Posterior cingulate gyrus (tissue), 11 donors: ENCODE measurements around the gene ARHGAP4.
A peak's percentile ranks its signal among the peaks of the same experiment; 100 is the strongest.

Experiments
- DNase-seq, 10 donors: peaks; one replicate each; pipeline versions ENCODE4 v3.0.0 to v3.0.0-alpha.2; 2020 to 2021; ENCODE audit warnings: mixed read lengths in 3 of 10
- intact Hi-C: fragments of 100-400 bp; cut with DNase I; formaldehyde crosslinking; loops from one replicate; pipeline ENCODE4 v1.15.1; 2023

Gene ARHGAP4

DNA sequence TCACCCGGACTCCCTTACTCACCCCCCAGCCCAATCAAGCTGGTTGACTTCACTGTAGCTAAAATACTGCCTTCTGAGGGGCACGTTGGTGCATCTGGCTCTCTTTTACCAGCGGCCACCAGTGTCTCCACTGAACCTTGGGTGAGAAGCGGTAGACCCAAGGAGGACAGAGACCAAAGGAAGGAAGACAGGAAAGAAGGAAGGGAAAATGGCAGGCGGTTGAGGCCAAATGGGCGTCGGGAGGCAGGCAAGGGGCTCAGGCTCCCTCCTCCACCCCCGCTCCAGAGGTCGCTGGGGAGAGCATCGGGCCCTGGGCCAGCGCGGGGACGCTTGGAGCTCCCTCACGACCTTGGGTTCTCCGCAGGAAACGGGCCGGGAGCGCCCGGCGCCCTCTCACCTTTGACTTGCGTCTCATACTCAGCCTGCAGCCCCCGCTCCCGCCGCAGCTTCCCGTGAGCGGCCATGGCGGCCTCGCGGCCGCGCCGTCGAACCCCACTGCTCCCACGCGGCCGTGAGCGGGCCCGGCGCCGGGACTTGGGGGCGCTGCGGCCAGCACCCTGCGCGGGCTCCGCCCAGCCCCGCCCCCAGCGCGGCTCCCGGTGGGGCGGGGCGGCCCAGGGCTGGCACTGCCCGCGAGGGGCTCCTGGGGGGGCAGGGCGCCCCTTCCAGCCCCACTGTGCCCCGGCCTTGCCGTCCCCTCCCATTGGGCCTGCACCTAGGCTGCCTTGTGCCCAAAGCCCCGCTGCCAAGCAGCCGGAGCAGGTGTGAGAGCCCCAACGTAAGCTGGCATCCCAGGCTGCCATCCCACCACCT, at the start of gene ARHGAP4:
Gene ARHGAP4 (minus strand): TSS at position 526 of the 813 bp plus-strand sequence. CDS start 62 bp downstream, at position 464.
- intact Hi-C loops, result no loop called here
- no peak for DNase-seq

GRCh38 chrX:153974726-153975286, 48.7 kb upstream of the ARHGAP4 start:
- intact Hi-C loops, result no loop called here
- no peak for DNase-seq

- intact Hi-C loops, result no loop called here
- peak in 1 of 10 donors; percentile 76 for DNase-seq
Observed at GRCh38 chrX:153974003-153974725, 48.1 kb upstream of the ARHGAP4 start.

DNA sequence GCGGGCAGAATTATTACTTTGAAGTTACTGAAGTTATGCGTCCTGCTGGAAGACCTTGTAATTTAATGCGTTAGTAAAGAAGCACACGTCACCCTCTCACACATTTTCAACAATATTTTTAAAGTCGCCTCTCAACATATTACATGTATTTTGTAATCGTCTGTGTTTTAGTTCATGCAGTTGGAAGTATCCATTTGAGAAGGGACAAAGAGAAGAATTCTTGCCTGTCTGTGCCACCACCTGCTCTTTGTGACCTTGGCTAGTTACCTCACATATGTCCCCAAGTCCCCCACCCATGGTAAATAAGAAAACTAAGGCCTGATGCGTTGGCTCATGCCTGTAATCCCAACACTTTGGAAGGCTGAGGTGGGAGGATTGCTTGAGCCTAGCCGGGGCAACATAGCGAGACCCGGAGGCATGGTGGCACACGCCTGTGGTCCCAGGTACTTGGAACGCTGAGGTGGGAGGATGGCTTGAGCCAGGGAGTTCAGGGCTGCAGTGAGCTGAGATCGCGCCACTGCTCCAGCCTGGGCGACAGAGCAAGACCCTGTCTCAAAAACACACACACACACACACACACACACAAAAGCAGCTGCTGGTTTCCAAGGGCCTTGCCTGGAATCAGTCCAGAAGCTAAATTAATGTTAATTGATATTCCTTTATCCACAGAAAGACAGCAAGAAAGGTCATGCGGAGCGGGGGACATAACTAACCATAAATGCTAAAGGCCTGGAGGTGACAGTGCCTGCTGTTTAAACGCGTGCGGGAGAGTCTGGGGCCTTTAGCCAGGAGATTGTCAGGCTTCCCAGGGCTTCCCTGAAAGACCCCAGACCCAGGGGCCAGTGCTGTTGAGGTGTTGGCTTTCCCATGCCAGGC, 47.3 kb upstream of the ARHGAP4 start:
- intact Hi-C loops, result no loop called here
- DNase-seq, result no peak

- peak; percentile 76 to 98 (median 83) for DNase-seq
- intact Hi-C loops, result no loop called here
Observed at GRCh38 chrX:153972368-153973126, 46.5 kb upstream of the ARHGAP4 start, which contains the start of gene TMEM187. TSS of gene TMEM187 (plus strand) at chrX:153972754. CDS start at chrX:153982063, 9,309 bp downstream.

GRCh38 chrX:153971450-153972367, 45.6 kb upstream of the ARHGAP4 start, which contains the start of gene HCFC1:
TSS of gene HCFC1 (minus strand) at chrX:153971818. CDS start at chrX:153970840, 978 bp downstream.
- intact Hi-C loops, result loop anchor here (2.0 kb wide), 1 partner anchor 43 kb away; no protein-coding TSS in a partner anchor
- DNase-seq, result peak; percentile 73 to 98 (median 88)

DNA sequence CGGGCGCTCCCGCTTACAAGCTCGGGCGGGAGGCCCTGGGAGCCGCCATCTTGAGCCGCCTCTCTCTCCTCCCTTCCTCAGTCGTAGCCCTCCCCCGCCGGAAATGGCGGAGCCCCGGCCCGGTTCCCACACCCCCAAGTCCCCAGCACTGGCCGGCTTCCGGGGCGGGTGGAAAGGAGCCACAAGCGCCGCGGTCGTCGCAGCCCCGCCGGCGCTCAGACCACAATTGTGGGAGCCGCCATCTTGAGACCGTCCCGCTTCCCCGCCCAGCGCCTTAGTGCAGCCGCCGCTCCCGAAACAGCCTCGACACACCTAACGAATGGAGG, 45.0 kb upstream of the ARHGAP4 start:
- peak; percentile 78 to 98 (median 88) for DNase-seq
- intact Hi-C loops, result loop anchor here (2.0 kb wide), 1 partner anchor 42 kb away; no protein-coding TSS in a partner anchor

GRCh38 chrX:153970357-153971123, 44.5 kb upstream of the ARHGAP4 start:
- intact Hi-C loops, result loop anchor here (2.0 kb wide), 1 partner anchor 42 kb away; no protein-coding TSS in a partner anchor
- peak in 2 of 10 donors; percentile 24 to 87 for DNase-seq

DNA sequence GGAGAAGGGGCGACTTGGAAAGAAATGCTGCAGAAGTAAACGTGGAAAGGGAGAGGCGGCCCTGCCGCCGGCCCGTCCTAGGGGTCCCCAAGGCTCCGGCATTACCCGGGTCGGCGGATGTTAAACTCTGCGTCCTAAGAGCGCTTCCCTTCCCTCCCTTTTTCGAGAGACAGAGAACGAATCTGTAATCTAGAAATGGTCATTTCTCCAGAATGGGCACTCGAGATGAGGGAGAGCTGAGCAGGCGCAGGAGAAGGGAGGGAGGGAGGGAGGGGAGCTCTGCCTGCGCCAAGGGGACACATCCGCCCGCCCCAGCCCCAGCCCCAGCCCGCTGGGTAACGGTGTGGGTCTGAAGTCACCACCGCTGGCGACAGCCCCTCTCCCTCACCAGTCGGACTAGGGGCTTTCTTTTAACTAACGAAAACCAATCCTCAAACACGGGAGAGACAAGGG, 43.9 kb upstream of the ARHGAP4 start:
- intact Hi-C loops, result loop anchor here (2.0 kb wide), 1 partner anchor 41 kb away; no protein-coding TSS in a partner anchor
- peak in 7 of 10 donors; percentile 33 to 92 (median 54) for DNase-seq

DNA sequence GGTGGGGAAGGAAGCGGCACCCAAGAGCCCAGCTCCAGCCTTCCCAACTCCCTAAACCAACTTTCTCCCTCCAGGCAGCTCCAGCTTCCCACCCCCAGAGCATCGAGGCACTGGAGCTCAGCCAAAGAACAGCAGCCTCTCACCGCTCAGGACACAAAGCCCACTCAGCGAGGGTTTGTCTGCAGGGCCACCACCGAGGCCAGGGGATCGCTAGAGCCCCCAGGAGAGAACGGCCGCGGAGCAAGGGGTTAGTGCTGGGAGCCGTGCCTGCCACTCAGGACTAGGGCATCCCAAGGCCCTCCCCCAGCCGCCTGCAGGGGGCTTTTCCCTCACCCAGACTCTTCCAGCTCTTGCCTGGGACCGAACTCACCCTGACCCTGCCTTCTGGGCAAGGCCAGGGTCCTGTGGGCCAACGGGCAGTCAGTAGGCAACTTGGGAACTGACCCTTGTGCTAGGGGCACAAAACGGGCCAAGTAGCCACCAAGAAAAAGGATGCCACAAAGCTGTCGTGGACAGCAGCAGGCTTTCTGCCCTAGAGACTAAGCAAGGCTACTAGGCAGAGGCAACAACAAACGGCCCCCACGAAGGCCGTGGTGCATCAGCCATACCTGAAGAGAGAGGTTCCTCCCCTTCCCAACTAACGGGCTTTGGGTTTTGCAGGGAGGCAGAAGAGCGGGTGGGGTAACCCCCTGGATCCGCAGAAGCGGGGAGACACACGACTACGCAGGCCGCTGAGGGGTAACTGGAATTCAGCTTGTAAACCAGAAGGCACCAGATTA, 43.2 kb upstream of the ARHGAP4 start:
- intact Hi-C loops, result no loop called here
- no peak for DNase-seq

- peak in 1 of 10 donors; percentile 27 for DNase-seq
Observed at GRCh38 chrX:153968754-153969124, 42.7 kb upstream of the ARHGAP4 start.

DNA sequence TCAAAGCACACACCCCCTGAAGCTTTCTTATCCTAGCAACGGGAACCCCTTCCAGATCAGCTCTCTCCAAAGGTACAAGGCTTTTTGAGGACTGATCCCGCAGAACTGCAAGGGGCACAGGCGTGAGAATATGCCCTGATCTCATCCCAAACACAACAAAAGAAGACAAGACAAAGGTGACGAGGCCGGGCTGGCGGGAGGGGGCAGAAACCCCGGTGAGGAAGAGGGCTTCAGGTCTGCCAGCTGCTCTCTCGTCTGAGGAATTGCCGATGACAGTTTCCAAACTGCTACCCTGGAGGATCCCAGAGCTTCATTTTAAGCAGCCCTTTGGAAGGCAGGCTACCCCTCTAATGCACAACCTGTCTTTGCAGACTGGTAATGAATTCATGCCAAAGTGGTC, 42.2 kb upstream of the ARHGAP4 start:
- no peak for DNase-seq
- intact Hi-C loops, result no loop called here

More at GRCh38 chrX:153968754-153969124, 42.7 kb upstream of the ARHGAP4 start:
- intact Hi-C loops, result no loop called here

DNA sequence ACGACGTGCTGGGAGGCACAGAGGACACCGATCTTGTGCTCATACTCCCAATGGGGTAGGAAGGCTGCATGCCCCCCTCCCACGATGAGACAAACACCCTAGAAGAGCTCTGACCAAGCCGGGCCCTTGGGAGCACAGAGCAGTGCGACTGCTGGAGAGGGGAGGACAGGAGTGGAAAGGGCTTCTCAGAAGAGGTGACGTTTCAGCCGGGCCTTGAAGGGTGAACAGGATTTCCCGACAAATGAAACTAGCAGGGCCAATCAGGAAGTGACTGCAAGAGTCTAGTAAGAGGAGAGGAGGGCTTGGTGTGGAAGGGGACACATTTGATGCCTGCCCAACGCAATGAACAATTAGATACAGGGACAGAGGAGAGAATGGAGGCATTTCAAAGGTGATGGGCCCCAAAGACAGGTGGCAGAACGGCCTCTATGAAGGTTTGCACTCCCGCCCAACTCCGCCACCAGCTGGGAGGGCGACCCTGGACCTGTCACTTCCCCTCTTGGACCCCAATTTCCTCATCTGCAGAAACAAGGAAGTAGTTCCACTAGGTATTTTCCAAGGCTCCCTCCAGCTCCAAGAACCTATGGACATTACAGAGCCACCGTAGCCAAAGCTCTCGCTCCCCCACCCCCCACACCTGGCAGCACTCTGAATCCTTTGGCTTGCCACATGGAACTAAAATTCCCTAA, 41.6 kb upstream of the ARHGAP4 start:
- no peak for DNase-seq
- intact Hi-C loops, result no loop called here

GRCh38 chrX:153966841-153967535, 40.9 kb upstream of the ARHGAP4 start:
- DNase-seq, result no peak

GRCh38 chrX:153966283-153966688, 40.2 kb upstream of the ARHGAP4 start:
- peak in 5 of 10 donors; percentile 39 to 87 (median 45) for DNase-seq
- intact Hi-C loops, result no loop called here

More at GRCh38 chrX:153966841-153967535, 40.9 kb upstream of the ARHGAP4 start:
- intact Hi-C loops, result no loop called here
